Body of pancreas (tissue), 4 donors: ENCODE measurements around the gene CRYZ.

ENCODE experiments used
- CTCF ChIP-seq, 7 experiments: fragments of 450-650 bp in 4 of 7; fragments of 200-600 bp in 3 of 7; sonication (generic) in 3 of 7; IDR thresholded peaks; one replicate each; pipeline ENCODE4 v1.5.1; 2016 to 2019; ENCODE audit warnings: antibody characterized with exemption in 7 of 7
- POLR2A ChIP-seq, 3 donors: fragments of 450-650 bp; IDR thresholded peaks; one replicate each; pipeline ENCODE4 v1.6.1; 2016; ENCODE audit warnings: antibody characterized with exemption in 3 of 3, mild to moderate bottlenecking in 2 of 3

GRCh38 chr1:74732960-74733603, at the start of gene CRYZ, which contains the start of gene TYW3:
- TF ChIP-seq POLR2A (IDR thresholded peaks at IDR 0.05) (peak; percentile 42 to 86 (median 79)), CTCF (IDR thresholded peaks at IDR 0.05) (peak in 3 of 7 experiments; percentile 29 to 39 (median 33))
